ENCODE measurements around the gene TAMM41.

- TF ChIP-seq CTCF (IDR thresholded peaks at IDR 0.05): no peak
- no peak for TF ChIP-seq POLR2A (IDR thresholded peaks at IDR 0.05)
- TF ChIP-seq EP300 (IDR thresholded peaks at IDR 0.05): no peak
- no peak for TF ChIP-seq POLR2AphosphoS5 (IDR thresholded peaks at IDR 0.05)
Measured at GRCh38 chr3:11808231-11808630, 38.5 kb downstream of the TAMM41 start.

Measured in gastroesophageal sphincter (tissue), 3 donors.